Measurements from ENCODE around the gene RAB7A.

RAB7A gene

DNA sequence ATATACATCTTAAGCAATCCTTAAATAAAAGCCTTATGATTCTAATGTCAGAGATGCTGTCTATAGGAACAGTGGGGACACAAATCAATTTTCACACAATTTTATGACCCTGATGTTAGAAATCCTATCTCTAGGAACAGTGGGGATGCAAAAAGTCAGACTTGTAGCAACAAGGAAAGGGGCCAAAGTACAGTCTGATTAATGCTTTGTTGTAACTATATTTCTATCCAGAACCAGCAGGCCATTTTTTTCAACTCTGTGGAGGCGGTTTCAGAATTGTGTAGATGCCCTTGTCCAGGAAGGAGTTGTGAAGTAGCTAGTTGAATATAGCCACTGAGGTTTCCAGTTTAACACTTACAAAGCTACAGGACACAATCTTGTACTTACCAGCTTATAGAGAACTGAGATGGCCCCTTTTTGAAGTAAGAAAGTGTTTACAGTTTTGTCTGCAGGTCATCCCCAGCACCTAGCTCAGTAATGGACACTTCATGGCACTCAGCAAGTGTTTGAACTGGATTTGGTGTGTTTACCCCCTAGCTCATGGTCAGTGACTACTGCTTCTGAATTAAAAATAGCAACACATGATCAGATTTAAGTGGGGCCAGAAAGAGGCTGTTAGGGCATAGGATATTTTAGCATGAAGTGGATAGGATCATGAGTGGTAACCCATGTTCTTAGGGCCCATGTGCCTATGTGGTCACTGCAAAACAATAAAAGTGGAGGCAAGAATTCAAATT lies 54.3 kb downstream of the RAB7A start:
- TF ChIP-seq CTCF (IDR thresholded peaks at IDR 0.05; ENCODE audit: insufficient read depth, low read depth, low read length, missing control alignments), result no peak
- H3K4me3 ChIP-seq (ENCODE audit: low read length), result no peak overlapping the region

DNA sequence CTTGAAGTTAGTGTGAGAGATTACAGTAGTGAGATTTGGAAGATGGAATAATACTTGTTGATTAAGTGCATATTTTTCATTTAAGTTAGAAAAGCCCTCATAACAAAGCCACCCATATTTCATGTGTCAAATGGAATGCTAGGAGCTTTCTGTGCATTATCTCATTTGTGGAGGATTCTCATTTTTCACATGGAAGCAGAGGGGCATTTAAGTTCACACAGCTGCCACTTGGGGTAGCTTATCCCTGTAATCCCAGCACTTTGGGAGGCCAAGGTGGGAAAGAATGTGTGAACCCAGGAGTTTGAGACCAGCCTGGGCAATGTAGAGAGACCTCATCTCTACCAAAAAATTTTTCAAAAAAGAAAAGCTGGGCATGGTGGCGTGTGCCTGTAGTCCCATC lies 55.2 kb downstream of the RAB7A start:
- no peak for DNase-seq (ENCODE audit: low read depth)
- no peak overlapping the region for H3K4me3 ChIP-seq (ENCODE audit: low read length)
- TF ChIP-seq CTCF (IDR thresholded peaks at IDR 0.05; ENCODE audit: insufficient read depth, low read depth, low read length, missing control alignments), result no peak

More for the DNA sequence above, 54.3 kb downstream of the RAB7A start:
- no peak for DNase-seq (ENCODE audit: low read depth)

DNA sequence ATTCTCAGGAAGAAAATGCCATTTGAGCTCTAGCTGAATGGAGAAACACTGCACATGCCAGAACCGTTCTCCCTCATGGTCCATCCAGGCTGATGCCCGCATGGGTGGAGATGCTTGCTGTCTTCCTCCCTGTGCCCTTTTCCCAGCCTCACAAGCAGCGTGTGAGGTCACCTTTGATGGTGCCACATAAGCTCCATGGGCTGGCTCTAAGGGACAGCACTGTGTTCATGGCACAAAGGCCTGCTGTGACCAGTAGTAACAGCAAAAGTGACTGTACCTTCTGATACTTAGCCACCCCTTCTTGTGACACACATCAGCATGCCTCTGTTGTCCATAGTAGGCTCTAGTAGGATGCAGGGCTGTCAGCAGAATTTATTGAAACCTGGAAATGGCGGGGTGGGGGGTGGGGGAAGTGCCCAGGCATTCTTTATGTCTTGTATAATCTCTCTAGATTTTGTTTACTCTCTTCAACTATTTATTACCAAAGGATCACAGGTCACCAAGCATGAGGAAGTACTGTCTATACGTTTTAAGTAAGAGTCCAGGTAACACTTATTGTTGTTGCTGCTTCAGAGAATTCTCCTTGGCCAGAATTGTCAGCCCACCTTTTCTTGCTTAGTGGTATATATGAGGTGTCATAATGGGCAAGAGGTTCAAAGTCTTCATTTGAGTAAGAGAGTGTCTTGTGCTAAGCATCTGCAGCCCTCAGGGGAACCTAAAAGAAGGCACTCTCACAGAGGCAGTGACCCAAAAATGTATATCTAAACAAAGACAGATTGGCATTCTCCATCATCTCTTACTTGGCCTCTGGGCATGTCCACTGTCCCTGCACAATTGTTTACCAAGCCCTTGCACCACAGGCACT lies 56.5 kb downstream of the RAB7A start:
- no peak for TF ChIP-seq CTCF (IDR thresholded peaks at IDR 0.05; ENCODE audit: insufficient read depth, low read depth, low read length, missing control alignments)
- H3K4me3 ChIP-seq (ENCODE audit: low read length), result no peak overlapping the region
- DNase-seq (ENCODE audit: low read depth), result no peak

GRCh38 chr3:128783774-128784173 lies 57.8 kb downstream of the RAB7A start:
- DNase-seq (ENCODE audit: low read depth), result no peak
- TF ChIP-seq CTCF (IDR thresholded peaks at IDR 0.05; ENCODE audit: insufficient read depth, low read depth, low read length, missing control alignments), result no peak
- H3K4me3 ChIP-seq (ENCODE audit: low read length), result no peak overlapping the region

DNA sequence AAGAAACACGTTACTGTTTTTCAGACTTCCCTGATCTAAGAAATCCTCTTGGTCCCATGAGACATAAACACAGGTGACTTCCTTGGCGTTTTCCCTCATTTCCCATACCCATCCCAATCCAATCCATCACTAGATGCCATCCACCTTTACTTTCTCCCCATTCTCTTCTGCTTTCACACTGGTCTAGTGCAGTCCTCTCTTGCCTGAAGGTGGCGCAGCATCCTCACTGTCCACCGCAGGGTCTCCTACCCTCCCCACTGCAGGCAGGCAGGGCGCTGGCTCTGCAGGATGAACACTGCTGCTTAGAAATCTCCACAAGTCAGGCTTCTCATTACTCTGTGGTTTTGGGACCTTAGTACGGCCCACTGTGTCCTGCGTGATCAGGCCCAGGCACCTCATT lies 58.2 kb downstream of the RAB7A start:
- peak; percentile 36 for DNase-seq (ENCODE audit: low read depth)
- peak; percentile 46 for TF ChIP-seq CTCF (IDR thresholded peaks at IDR 0.05; ENCODE audit: insufficient read depth, low read depth, low read length, missing control alignments)
- no peak overlapping the region for H3K4me3 ChIP-seq (ENCODE audit: low read length)

DNA sequence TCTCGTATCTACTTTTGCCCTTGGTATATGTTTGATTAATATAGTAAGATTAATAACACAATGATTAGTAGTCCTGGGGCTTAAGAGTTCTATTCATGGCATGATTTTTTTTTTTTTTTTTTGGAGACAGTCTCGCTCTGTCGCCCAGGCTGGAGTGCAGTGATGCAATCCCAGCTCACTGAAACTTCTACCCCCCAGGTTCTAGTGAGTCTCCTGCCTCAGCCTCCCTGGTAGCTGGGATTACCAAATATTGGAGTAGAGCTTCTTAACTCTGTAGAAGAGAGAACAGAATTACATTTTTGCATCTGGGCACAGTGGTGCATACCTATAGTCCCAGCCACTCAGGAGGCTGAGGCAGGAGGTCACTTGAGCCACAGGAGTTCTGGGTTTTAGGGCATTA lies 58.9 kb downstream of the RAB7A start:
- TF ChIP-seq CTCF (IDR thresholded peaks at IDR 0.05; ENCODE audit: insufficient read depth, low read depth, low read length, missing control alignments), result no peak
- no peak for DNase-seq (ENCODE audit: low read depth)
- no peak overlapping the region for H3K4me3 ChIP-seq (ENCODE audit: low read length)
